Activated T-helper 2 cell treated with anti-CD3 and anti-CD28 coated beads, Interferon-gamma antibody, Interleukin-2, Interleukin-4, amounts not matched to agents 10 μg/mL and 5 μg/mL and 100 μg/mL, durations not matched to agents 14 hours and 24 hours and 36 hours (primary cell): ENCODE measurements around the gene AADACL2. TPM values are rescaled to one million over a fixed set of nuclear protein-coding genes. Genes with fewer than 3 reads are reported as not detected.

ENCODE experiments used
- DNase-seq: peaks from one replicate; pipeline ENCODE4 v3.0.0; 2021; ENCODE audit warnings: low spot score
- H3K27ac Mint-ChIP-seq: one replicate; pipeline ENCODE4 v1.8.0; 2021; ENCODE audit warnings: mixed read lengths
- H3K27me3 Mint-ChIP-seq: one replicate; pipeline ENCODE4 v1.8.0; 2021; ENCODE audit warnings: low read depth, mixed read lengths
- H3K36me3 Mint-ChIP-seq: one replicate; pipeline ENCODE4 v1.8.0; 2021; ENCODE audit warnings: low read depth, mixed read lengths
- H3K4me1 Mint-ChIP-seq: one replicate; pipeline ENCODE4 v1.8.0; 2021; ENCODE audit warnings: low read depth, mixed read lengths
- H3K4me3 Mint-ChIP-seq: one replicate; pipeline ENCODE4 v1.8.0; 2021; ENCODE audit warnings: low read depth, mild to moderate bottlenecking, moderate library complexity, mixed read lengths
- H3K9me3 Mint-ChIP-seq: one replicate; pipeline ENCODE4 v1.8.0; 2021; ENCODE audit warnings: mixed read lengths
- intact Hi-C: fragments of 100-400 bp; cut with micrococcal nuclease; formaldehyde crosslinking; loops from one replicate; pipeline ENCODE4 v1.15.1; 2023
- total RNA-seq: library from RNA; stranded (reverse); gene quantifications from 2 replicates; pipeline ENCODE4 v1.2.3, GENCODE V29; 2022

Gene AADACL2
- total RNA-seq, 1 donor from 2014 or later, result not detected

DNA sequence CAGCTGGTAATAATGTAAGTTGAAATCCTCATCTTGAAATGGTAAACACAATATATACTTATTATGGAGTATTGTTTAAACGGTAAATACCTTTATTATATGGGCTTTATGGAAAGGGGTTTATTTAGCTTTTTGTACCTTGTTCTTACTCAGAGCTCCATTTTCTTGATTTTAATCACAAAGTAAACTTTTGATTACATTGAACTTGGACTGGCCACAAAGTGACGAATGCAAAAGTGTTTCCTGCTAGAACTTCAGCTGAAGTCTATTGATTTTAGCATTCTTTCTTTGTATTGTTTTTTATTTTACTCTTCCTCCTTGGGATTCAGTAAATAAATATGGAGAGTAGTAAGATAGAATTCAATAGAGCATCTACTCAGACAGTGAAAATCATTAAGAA, 60.4 kb downstream of the AADACL2 start:
- H3K36me3 Mint-ChIP-seq, result no peaks in the 10 kb centered on the region
- H3K27me3 Mint-ChIP-seq, result peaks cover 2% of the 10 kb centered on the region
- intact Hi-C loops, result no loop called here
- H3K9me3 Mint-ChIP-seq, result no peaks in the 10 kb centered on the region
- no peak overlapping the region for H3K27ac Mint-ChIP-seq
- H3K4me1 Mint-ChIP-seq, result no peaks in the 10 kb centered on the region
- no peak for DNase-seq
- H3K4me3 Mint-ChIP-seq, result no peak overlapping the region

DNA sequence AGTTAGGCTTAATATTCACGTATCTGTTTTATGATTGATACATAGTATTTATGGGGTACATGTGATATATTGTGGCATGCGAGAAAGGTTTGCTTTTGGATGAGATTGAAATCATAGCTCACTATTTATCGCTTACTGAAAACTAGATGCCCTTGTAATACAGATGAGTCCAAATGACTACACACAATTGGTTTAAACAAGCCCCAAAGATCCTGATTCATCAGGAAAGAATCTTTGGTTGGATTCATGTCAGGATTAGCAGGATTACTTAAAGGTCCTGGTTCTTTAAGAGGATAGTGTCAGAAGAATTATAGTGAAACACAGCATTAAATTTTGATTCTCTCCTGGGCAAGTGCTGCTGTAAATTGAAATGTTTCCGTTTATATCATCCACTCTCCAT, 61.5 kb downstream of the AADACL2 start:
- DNase-seq, result no peak
- no peak overlapping the region for H3K4me3 Mint-ChIP-seq
- H3K27ac Mint-ChIP-seq, result no peak overlapping the region
- no peaks in the 10 kb centered on the region for H3K36me3 Mint-ChIP-seq
- intact Hi-C loops, result no loop called here
- no peaks in the 10 kb centered on the region for H3K4me1 Mint-ChIP-seq
- no peaks in the 10 kb centered on the region for H3K9me3 Mint-ChIP-seq
- H3K27me3 Mint-ChIP-seq, result peaks cover 3% of the 10 kb centered on the region

DNA sequence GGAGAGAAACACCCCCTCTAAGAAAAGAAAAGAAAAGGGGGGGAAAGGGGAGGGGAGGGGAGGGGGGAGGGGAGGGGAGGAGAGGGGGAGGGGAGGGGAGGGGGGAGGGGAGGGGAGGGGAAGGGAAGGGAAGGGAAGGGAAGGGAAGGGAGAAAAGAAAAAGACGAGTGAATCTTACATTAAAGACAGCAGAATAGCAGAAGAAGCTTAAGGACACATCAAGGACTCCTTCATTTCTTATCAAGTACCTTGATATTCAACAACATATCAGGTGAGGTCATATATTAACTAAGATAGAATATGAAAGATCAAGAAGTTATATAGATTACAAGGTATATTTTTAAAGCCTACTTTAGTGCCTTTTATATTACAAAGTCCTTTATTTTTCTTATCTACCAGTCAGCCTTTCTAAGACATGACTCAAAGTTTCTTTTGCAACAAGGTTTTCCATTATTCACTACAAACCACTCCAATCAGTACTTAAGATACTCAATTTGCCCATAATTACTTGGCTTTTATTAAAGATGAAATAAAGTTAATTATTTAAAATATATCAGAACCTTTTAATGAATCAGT, 62.5 kb downstream of the AADACL2 start:
- H3K4me3 Mint-ChIP-seq, result no peak overlapping the region
- intact Hi-C loops, result no loop called here
- H3K9me3 Mint-ChIP-seq, result no peaks in the 10 kb centered on the region
- DNase-seq, result no peak
- H3K36me3 Mint-ChIP-seq, result no peaks in the 10 kb centered on the region
- H3K27me3 Mint-ChIP-seq, result peaks cover 3% of the 10 kb centered on the region
- no peak overlapping the region for H3K27ac Mint-ChIP-seq
- no peaks in the 10 kb centered on the region for H3K4me1 Mint-ChIP-seq

DNA sequence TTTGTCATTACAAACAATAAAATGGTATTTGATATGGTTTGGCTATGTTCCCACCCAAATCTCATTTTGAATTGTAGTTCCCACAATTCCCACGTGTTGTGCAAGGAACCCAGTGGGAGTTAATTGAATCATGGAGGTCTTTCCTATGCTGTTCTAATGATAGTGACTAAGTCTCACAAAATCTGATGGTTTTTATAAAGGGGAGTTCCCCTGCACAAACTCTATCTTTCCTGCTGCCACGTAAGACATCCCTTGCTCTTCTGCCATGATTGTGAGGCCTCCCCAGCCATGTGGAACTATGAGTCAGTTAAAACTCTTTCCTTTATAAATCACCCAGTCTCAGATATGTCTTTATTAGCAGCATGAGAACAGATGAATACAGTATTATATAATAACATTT, 64.7 kb downstream of the AADACL2 start:
- H3K4me3 Mint-ChIP-seq, result no peak overlapping the region
- H3K4me1 Mint-ChIP-seq, result no peaks in the 10 kb centered on the region
- intact Hi-C loops, result no loop called here
- no peak overlapping the region for H3K27ac Mint-ChIP-seq
- H3K36me3 Mint-ChIP-seq, result no peaks in the 10 kb centered on the region
- no peak for DNase-seq
- H3K27me3 Mint-ChIP-seq, result peaks cover 3% of the 10 kb centered on the region
- H3K9me3 Mint-ChIP-seq, result no peaks in the 10 kb centered on the region

DNA sequence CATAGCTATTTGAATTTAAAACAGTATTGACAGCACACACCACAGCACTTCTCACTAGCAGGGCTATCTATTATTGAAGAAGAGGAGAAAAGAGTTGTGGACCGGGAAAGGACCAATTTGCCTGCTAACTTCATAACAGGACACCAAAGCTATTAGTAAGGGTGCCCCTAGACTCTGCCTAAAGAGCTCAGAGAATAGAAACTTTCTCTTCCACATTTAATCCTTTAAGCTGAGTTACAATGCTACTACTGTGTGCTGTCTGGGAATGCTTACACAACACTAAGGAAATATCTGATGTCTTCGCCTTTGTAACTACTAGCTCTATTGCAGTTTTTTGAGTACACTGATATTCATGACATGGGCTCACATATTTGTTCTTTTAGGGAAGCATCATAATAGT, 66.7 kb downstream of the AADACL2 start:
- no peaks in the 10 kb centered on the region for H3K4me1 Mint-ChIP-seq
- peaks cover 3% of the 10 kb centered on the region for H3K27me3 Mint-ChIP-seq
- no peak for DNase-seq
- no peak overlapping the region for H3K4me3 Mint-ChIP-seq
- intact Hi-C loops, result no loop called here
- no peak overlapping the region for H3K27ac Mint-ChIP-seq
- no peaks in the 10 kb centered on the region for H3K36me3 Mint-ChIP-seq
- no peaks in the 10 kb centered on the region for H3K9me3 Mint-ChIP-seq

DNA sequence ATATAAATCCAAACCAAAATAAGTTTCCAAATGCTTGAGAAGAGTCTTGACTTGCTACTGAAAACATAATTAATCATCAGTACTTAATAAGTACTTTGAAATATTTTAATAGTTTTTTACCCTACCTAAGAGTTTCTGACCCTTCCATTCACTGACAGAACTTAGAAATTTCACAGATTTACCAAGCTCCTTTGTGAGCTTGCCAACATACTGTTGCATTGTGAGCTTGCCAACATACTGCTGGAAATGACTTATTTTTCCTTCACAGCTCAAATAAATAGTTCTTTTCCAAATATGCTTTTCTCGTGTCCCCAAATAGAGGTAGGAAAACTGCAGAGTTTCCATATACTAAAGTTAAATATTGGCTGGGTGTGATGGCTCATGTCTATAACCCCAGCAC, 70.5 kb downstream of the AADACL2 start:
- no peak for DNase-seq
- Mint-ChIP-seq H3K27ac (no peak overlapping the region), H3K9me3 (peaks cover 6% of the 10 kb centered on the region), H3K27me3 (peaks cover 2% of the 10 kb centered on the region), H3K4me1 (no peaks in the 10 kb centered on the region), H3K36me3 (no peaks in the 10 kb centered on the region), H3K4me3 (no peak overlapping the region)
- intact Hi-C loops, result no loop called here

DNA sequence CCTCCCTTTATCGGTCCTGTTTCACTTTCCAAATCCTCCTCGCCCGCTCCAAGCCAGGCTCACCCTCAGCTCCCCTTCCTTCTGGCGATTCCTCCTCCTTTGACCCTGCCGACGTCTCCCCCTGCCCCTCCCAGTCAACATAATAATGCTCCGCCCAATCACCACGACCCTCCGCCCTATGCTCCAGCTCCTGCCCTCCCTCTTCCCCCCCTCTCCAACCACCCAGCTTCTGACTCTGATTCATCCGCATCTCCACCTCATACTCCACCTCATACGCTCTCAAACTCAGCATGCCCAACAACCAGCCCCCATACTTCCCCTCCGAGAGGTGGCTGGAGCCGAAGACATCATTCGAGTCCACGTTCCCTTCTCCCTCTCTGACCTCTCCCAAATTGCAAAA, 73.1 kb downstream of the AADACL2 start:
- Mint-ChIP-seq H3K4me3 (no peak overlapping the region), H3K4me1 (no peaks in the 10 kb centered on the region), H3K27me3 (no peaks in the 10 kb centered on the region), H3K9me3 (peaks cover 6% of the 10 kb centered on the region), H3K36me3 (no peaks in the 10 kb centered on the region), H3K27ac (no peak overlapping the region)
- intact Hi-C loops, result no loop called here
- no peak for DNase-seq

Other genes with a start within 250 kb of the AADACL2 start
- gene AADAC, start 80.2 kb downstream of the AADACL2 start, total RNA-seq, result not detected in 2 replicates
- not detected in 2 replicates for gene SUCNR1, start 139.7 kb downstream of the AADACL2 start, total RNA-seq